Hindlimb muscle (tissue), 1 donor: ENCODE results near the gene CPAMD8. TPM values are rescaled to one million over a fixed set of nuclear protein-coding genes. Genes with fewer than 3 reads are reported as not detected.

Experiments used
- DNase-seq: peaks from one replicate; pipeline ENCODE4 v3.0.0-alpha.2; 2013
- polyA plus RNA-seq: library from polyadenylated mRNA; unstranded; fragments of 120-200 nt; gene quantifications from one replicate; pipeline ENCODE4 v1.2.1, GENCODE V29; 2013; ENCODE audit not compliant: insufficient read length

Gene CPAMD8
- 4.2 TPM for polyA plus RNA-seq

- DNase-seq: no peak
These were observed at the start of gene CPAMD8 for GRCh38 chr19:17026706-17027534. CPAMD8 (minus strand) TSS chr19:17026810; CDS start chr19:17026642, 168 bp downstream.

GRCh38 chr19:17075864-17076542 lies 49.4 kb upstream of the CPAMD8 start:
- DNase-seq: peak; percentile 54

- peak; percentile 100 for DNase-seq
These were observed 48.6 kb upstream of the CPAMD8 start, which contains the start of the genes HAUS8 and MYO9B for GRCh38 chr19:17075035-17075863. HAUS8 (minus strand) TSS chr19:17075452; CDS start chr19:17075422, 30 bp downstream. MYO9B (plus strand) TSS chr19:17075777; CDS start chr19:17101718, 25,941 bp downstream.

GRCh38 chr19:17074634-17075034 lies 48.0 kb upstream of the CPAMD8 start:
- no peak for DNase-seq

- no peak for DNase-seq
These were observed 47.4 kb upstream of the CPAMD8 start for GRCh38 chr19:17073869-17074633.

GRCh38 chr19:17070912-17071311 lies 44.3 kb upstream of the CPAMD8 start:
- no peak for DNase-seq

GRCh38 chr19:17070421-17070820 lies 43.8 kb upstream of the CPAMD8 start:
- no peak for DNase-seq

GRCh38 chr19:17069193-17069592 lies 42.6 kb upstream of the CPAMD8 start:
- no peak for DNase-seq

GRCh38 chr19:17063428-17063827 lies 36.8 kb upstream of the CPAMD8 start:
- DNase-seq: no peak

GRCh38 chr19:17061691-17062090 lies 35.1 kb upstream of the CPAMD8 start:
- DNase-seq: no peak

GRCh38 chr19:17061205-17061604 lies 34.6 kb upstream of the CPAMD8 start:
- DNase-seq: no peak

GRCh38 chr19:17060802-17061201 lies 34.2 kb upstream of the CPAMD8 start:
- DNase-seq: no peak

- no peak for DNase-seq
These were observed 31.6 kb upstream of the CPAMD8 start for GRCh38 chr19:17058236-17058635.

- no peak for DNase-seq
These were observed 29.0 kb upstream of the CPAMD8 start for GRCh38 chr19:17055636-17056035.

GRCh38 chr19:17054746-17055145 lies 28.1 kb upstream of the CPAMD8 start:
- no peak for DNase-seq

- DNase-seq: peak; percentile 38
These were observed 25.8 kb upstream of the CPAMD8 start for GRCh38 chr19:17052439-17052838.

- no peak for DNase-seq
These were observed 23.2 kb upstream of the CPAMD8 start for GRCh38 chr19:17049711-17050280.

- DNase-seq: no peak
These were observed 22.4 kb upstream of the CPAMD8 start for GRCh38 chr19:17048885-17049453.

- no peak for DNase-seq
These were observed 19.4 kb upstream of the CPAMD8 start for GRCh38 chr19:17045907-17046502.

- DNase-seq: no peak
These were observed 17.1 kb upstream of the CPAMD8 start for GRCh38 chr19:17043744-17044143.

GRCh38 chr19:17041976-17042375 lies 15.4 kb upstream of the CPAMD8 start:
- DNase-seq: peak; percentile 31
